ENCODE results near the gene COG5. TPM values are rescaled to one million over a fixed set of nuclear protein-coding genes. Genes with fewer than 3 reads are reported as not detected.

Gene COG5
- total and polyA plus RNA-seq, 10 of the 15 experiments (the other 5 are each of a cell fraction or from before 2014, with no cell fraction given), result 5.5 to 27.9 (median 15.6) TPM

GRCh38 chr7:107152011-107152410, 411.7 kb downstream of the COG5 start (continued):
- TF ChIP-seq SUZ12 (IDR thresholded peaks at IDR 0.05; ENCODE audit: unreplicated experiment), result no peak

Small RNAs within 50 kb of the gene (small RNA-seq; reads per million reads assigned to genes)
- gene AC002381.1 (not detected), gene RF01233 (not detected)

Other genes starting within 250 kb of the COG5 start
- gene GPR22, start 93.9 kb downstream of the COG5 start, total RNA-seq (2014; rRNA removed), result not detected in 2 replicates
- not detected in 2 replicates for gene GPR22, start 93.9 kb downstream of the COG5 start, total RNA-seq (2014; rRNA removed; fragmentation: Illumina TruSeq; extraction: Trizol)
- gene GPR22, start 93.9 kb downstream of the COG5 start, total RNA-seq (2021), result not detected in 2 replicates
- gene GPR22, start 93.9 kb downstream of the COG5 start, polyA plus RNA-seq (2011; rRNA removed), result not detected in 2 replicates
- gene GPR22, start 93.9 kb downstream of the COG5 start, polyA plus RNA-seq (2014; fragmentation: Illumina TruSeq; extraction: Trizol), result not detected in 2 replicates
- under 1 TPM; 0.11 to 0.71 TPM for gene GPR22, start 93.9 kb downstream of the COG5 start, polyA plus RNA-seq (2014; fragmentation: Nextera tagmentation; extraction: Ambion mirVana)
- not detected in 2 replicates for gene GPR22, start 93.9 kb downstream of the COG5 start, polyA plus RNA-seq (2014; rRNA removed)
- under 1 TPM; 0.44 to 0.50 TPM for gene GPR22, start 93.9 kb downstream of the COG5 start, polyA plus RNA-seq (2016; fragmentation: Nextera tagmentation; extraction: Ambion mirVana)
- gene DUS4L, start 51 bp upstream of the COG5 start, total RNA-seq (2014; rRNA removed), result 12.8 and 13.3 TPM in 2 replicates
- 12.3 and 12.7 TPM in 2 replicates for gene DUS4L, start 51 bp upstream of the COG5 start, total RNA-seq (2014; rRNA removed; fragmentation: Illumina TruSeq; extraction: Trizol)
- gene DUS4L, start 51 bp upstream of the COG5 start, total RNA-seq (2021), result 7.6 and 11.7 TPM in 2 replicates
- 10.6 and 18.0 TPM in 2 replicates for gene DUS4L, start 51 bp upstream of the COG5 start, polyA plus RNA-seq (2011; rRNA removed)
- 14.1 and 19.2 TPM in 2 replicates for gene DUS4L, start 51 bp upstream of the COG5 start, polyA plus RNA-seq (2014; fragmentation: Illumina TruSeq; extraction: Trizol)
- 1 to 10 TPM; 5.3 to 7.1 TPM for gene DUS4L, start 51 bp upstream of the COG5 start, polyA plus RNA-seq (2014; fragmentation: Nextera tagmentation; extraction: Ambion mirVana)
- 12.1 and 13.0 TPM in 2 replicates for gene DUS4L, start 51 bp upstream of the COG5 start, polyA plus RNA-seq (2014; rRNA removed)
- gene DUS4L, start 51 bp upstream of the COG5 start, polyA plus RNA-seq (2016; fragmentation: Nextera tagmentation; extraction: Ambion mirVana), result 10 to 100 TPM; 13.3 to 15.3 TPM
- 26.5 and 33.2 TPM in 2 replicates for gene BCAP29, start 16.3 kb upstream of the COG5 start, total RNA-seq (2014; rRNA removed)
- gene BCAP29, start 16.3 kb upstream of the COG5 start, total RNA-seq (2014; rRNA removed; fragmentation: Illumina TruSeq; extraction: Trizol), result 42.8 and 44.2 TPM in 2 replicates
- 32.0 and 33.4 TPM in 2 replicates for gene BCAP29, start 16.3 kb upstream of the COG5 start, total RNA-seq (2021)
- gene BCAP29, start 16.3 kb upstream of the COG5 start, polyA plus RNA-seq (2011; rRNA removed), result 33.3 and 53.2 TPM in 2 replicates
- 58.5 and 72.0 TPM in 2 replicates for gene BCAP29, start 16.3 kb upstream of the COG5 start, polyA plus RNA-seq (2014; fragmentation: Illumina TruSeq; extraction: Trizol)
- 10 to 100 TPM; 26.6 to 36.3 TPM for gene BCAP29, start 16.3 kb upstream of the COG5 start, polyA plus RNA-seq (2014; fragmentation: Nextera tagmentation; extraction: Ambion mirVana)
- 21.2 and 27.0 TPM in 2 replicates for gene BCAP29, start 16.3 kb upstream of the COG5 start, polyA plus RNA-seq (2014; rRNA removed)
- gene BCAP29, start 16.3 kb upstream of the COG5 start, polyA plus RNA-seq (2016; fragmentation: Nextera tagmentation; extraction: Ambion mirVana), result 10 to 100 TPM; 46.9 to 48.5 TPM
- 0.06 TPM in 1 of 2 replicates, not detected in the other for gene SLC26A4, start 96.9 kb upstream of the COG5 start, total RNA-seq (2014; rRNA removed)
- 0.09 and 0.18 TPM in 2 replicates for gene SLC26A4, start 96.9 kb upstream of the COG5 start, total RNA-seq (2014; rRNA removed; fragmentation: Illumina TruSeq; extraction: Trizol)
- not detected in 2 replicates for gene SLC26A4, start 96.9 kb upstream of the COG5 start, total RNA-seq (2021)
- gene SLC26A4, start 96.9 kb upstream of the COG5 start, polyA plus RNA-seq (2011; rRNA removed), result 0.08 and 0.17 TPM in 2 replicates
- 0.01 and 0.21 TPM in 2 replicates for gene SLC26A4, start 96.9 kb upstream of the COG5 start, polyA plus RNA-seq (2014; fragmentation: Illumina TruSeq; extraction: Trizol)
- gene SLC26A4, start 96.9 kb upstream of the COG5 start, polyA plus RNA-seq (2014; fragmentation: Nextera tagmentation; extraction: Ambion mirVana), result not detected
- 0.20 TPM in 1 of 2 replicates, not detected in the other for gene SLC26A4, start 96.9 kb upstream of the COG5 start, polyA plus RNA-seq (2014; rRNA removed)
- under 1 TPM in 1 of 2 experiments, not detected in 1; 0.16 TPM for gene SLC26A4, start 96.9 kb upstream of the COG5 start, polyA plus RNA-seq (2016; fragmentation: Nextera tagmentation; extraction: Ambion mirVana)
- gene CBLL1, start 180.2 kb upstream of the COG5 start, total RNA-seq (2014; rRNA removed), result 16.4 and 20.3 TPM in 2 replicates
- gene CBLL1, start 180.2 kb upstream of the COG5 start, total RNA-seq (2014; rRNA removed; fragmentation: Illumina TruSeq; extraction: Trizol), result 32.4 and 32.9 TPM in 2 replicates
- 26.2 and 28.3 TPM in 2 replicates for gene CBLL1, start 180.2 kb upstream of the COG5 start, total RNA-seq (2021)
- gene CBLL1, start 180.2 kb upstream of the COG5 start, polyA plus RNA-seq (2011; rRNA removed), result 10.1 and 18.5 TPM in 2 replicates
- 32.7 and 42.8 TPM in 2 replicates for gene CBLL1, start 180.2 kb upstream of the COG5 start, polyA plus RNA-seq (2014; fragmentation: Illumina TruSeq; extraction: Trizol)
- 1 to 10 TPM; 8.6 to 9.3 TPM for gene CBLL1, start 180.2 kb upstream of the COG5 start, polyA plus RNA-seq (2014; fragmentation: Nextera tagmentation; extraction: Ambion mirVana)
- 7.2 and 9.8 TPM in 2 replicates for gene CBLL1, start 180.2 kb upstream of the COG5 start, polyA plus RNA-seq (2014; rRNA removed)
- gene CBLL1, start 180.2 kb upstream of the COG5 start, polyA plus RNA-seq (2016; fragmentation: Nextera tagmentation; extraction: Ambion mirVana), result 10 to 100 TPM; 32.9 to 40.1 TPM
- gene SLC26A3, start 239.3 kb upstream of the COG5 start, total RNA-seq (2014; rRNA removed), result not detected in 2 replicates
- not detected in 2 replicates for gene SLC26A3, start 239.3 kb upstream of the COG5 start, total RNA-seq (2014; rRNA removed; fragmentation: Illumina TruSeq; extraction: Trizol)
- gene SLC26A3, start 239.3 kb upstream of the COG5 start, total RNA-seq (2021), result 0.46 and 0.53 TPM in 2 replicates
- gene SLC26A3, start 239.3 kb upstream of the COG5 start, polyA plus RNA-seq (2011; rRNA removed), result not detected in 2 replicates
- not detected in 2 replicates for gene SLC26A3, start 239.3 kb upstream of the COG5 start, polyA plus RNA-seq (2014; fragmentation: Illumina TruSeq; extraction: Trizol)
- not detected for gene SLC26A3, start 239.3 kb upstream of the COG5 start, polyA plus RNA-seq (2014; fragmentation: Nextera tagmentation; extraction: Ambion mirVana)
- gene SLC26A3, start 239.3 kb upstream of the COG5 start, polyA plus RNA-seq (2014; rRNA removed), result not detected in 2 replicates
- not detected for gene SLC26A3, start 239.3 kb upstream of the COG5 start, polyA plus RNA-seq (2016; fragmentation: Nextera tagmentation; extraction: Ambion mirVana)